ENCODE measurements around the gene KCNJ6.

The KCNJ6 gene

DNA sequence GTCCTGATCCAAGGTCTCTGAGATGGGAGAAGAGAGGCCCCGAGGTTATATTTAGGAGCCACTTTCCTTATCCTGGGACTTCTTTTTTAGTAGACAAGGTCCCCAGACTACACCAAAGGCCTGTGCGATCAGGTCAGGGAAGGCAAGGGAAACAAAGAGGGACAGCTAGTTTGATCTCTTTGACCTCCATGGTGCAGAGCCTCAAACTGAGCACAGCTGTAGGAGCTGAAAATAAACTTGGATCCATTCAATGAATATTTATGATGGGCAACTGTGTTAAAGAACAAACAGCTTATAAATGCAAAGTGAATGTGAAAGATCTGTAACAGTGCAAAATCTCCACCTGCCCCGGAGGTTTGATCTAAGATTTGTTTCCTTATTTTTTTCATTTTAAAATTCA lies 293.1 kb downstream of the KCNJ6 start:
- Histone ChIP-seq H2AFZ (ENCODE audit: low read depth, low read length, severe bottlenecking) (no peak overlapping the region), H3K9me2 (replicated peaks; ENCODE audit: insufficient read depth, low read length) (no peaks in the 10 kb centered on the region), H3K27ac (ENCODE audit: low read depth, low read length) (no peak overlapping the region), H3F3A (ENCODE audit: insufficient read depth) (no peaks in the 10 kb centered on the region), H3K9ac (ENCODE audit: low read length) (no peak overlapping the region), H3K36me3 (ENCODE audit: low read length) (no peaks in the 10 kb centered on the region), H3K79me2 (ENCODE audit: insufficient read depth, low read length) (no peaks in the 10 kb centered on the region), H3K4me2 (ENCODE audit: low read depth, low read length, poor library complexity, severe bottlenecking) (no peak overlapping the region), H3K9me3 (ENCODE audit: insufficient read depth, low read length) (no peaks in the 10 kb centered on the region), H3K27me3 (ENCODE audit: low read length) (no peaks in the 10 kb centered on the region), H4K20me1 (ENCODE audit: low read depth, low read length) (no peaks in the 10 kb centered on the region), H3K4me3 (ENCODE audit: insufficient read depth, low read length, poor library complexity, severe bottlenecking) (no peak overlapping the region)
- TF ChIP-seq EZH2phosphoT487 (conservative IDR thresholded peaks at IDR 0.05; ENCODE audit: low read length): no peak
- TF ChIP-seq, protein P1, sequence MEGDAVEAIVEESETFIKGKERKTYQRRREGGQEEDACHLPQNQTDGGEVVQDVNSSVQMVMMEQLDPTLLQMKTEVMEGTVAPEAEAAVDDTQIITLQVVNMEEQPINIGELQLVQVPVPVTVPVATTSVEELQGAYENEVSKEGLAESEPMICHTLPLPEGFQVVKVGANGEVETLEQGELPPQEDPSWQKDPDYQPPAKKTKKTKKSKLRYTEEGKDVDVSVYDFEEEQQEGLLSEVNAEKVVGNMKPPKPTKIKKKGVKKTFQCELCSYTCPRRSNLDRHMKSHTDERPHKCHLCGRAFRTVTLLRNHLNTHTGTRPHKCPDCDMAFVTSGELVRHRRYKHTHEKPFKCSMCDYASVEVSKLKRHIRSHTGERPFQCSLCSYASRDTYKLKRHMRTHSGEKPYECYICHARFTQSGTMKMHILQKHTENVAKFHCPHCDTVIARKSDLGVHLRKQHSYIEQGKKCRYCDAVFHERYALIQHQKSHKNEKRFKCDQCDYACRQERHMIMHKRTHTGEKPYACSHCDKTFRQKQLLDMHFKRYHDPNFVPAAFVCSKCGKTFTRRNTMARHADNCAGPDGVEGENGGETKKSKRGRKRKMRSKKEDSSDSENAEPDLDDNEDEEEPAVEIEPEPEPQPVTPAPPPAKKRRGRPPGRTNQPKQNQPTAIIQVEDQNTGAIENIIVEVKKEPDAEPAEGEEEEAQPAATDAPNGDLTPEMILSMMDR (IDR thresholded peaks at IDR 0.05; ENCODE audit: insufficient read depth, low read length, poor library complexity, severe bottlenecking): no peak

DNA sequence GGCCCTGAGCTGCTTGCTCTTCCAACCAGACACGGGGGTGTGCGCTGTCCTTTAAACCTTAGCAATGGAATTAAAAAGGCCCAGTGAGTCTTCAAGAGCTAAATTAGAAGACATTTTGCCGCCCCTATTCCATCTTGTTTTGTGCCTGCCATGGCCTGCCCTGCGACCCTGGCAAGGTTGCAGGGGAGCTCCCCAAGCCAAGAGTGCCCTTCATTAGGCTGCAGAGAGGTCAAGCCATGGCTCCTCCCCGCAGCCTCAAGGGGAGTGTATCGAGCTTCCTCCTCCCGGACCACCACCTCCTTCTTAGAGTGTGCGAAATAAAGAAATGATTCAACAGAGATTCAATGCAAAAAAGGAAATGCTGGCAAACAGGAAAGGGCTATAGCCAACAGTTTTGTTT lies 293.5 kb downstream of the KCNJ6 start:
- no peaks in the 10 kb centered on the region for H3F3A ChIP-seq (ENCODE audit: insufficient read depth)
- no peaks in the 10 kb centered on the region for H3K27me3 ChIP-seq (ENCODE audit: low read length)
- H3K9me3 ChIP-seq (ENCODE audit: insufficient read depth, low read length): no peaks in the 10 kb centered on the region
- no peaks in the 10 kb centered on the region for H4K20me1 ChIP-seq (ENCODE audit: low read depth, low read length)
- H3K27ac ChIP-seq (ENCODE audit: low read depth, low read length): no peak overlapping the region
- no peak for TF ChIP-seq EZH2phosphoT487 (conservative IDR thresholded peaks at IDR 0.05; ENCODE audit: low read length)
- TF ChIP-seq, protein P1 (IDR thresholded peaks at IDR 0.05; ENCODE audit: insufficient read depth, low read length, poor library complexity, severe bottlenecking): no peak
- no peak overlapping the region for H2AFZ ChIP-seq (ENCODE audit: low read depth, low read length, severe bottlenecking)
- H3K9ac ChIP-seq (ENCODE audit: low read length): no peak overlapping the region
- no peaks in the 10 kb centered on the region for H3K79me2 ChIP-seq (ENCODE audit: insufficient read depth, low read length)
- H3K4me2 ChIP-seq (ENCODE audit: low read depth, low read length, poor library complexity, severe bottlenecking): no peak overlapping the region
- no peak overlapping the region for H3K4me3 ChIP-seq (ENCODE audit: insufficient read depth, low read length, poor library complexity, severe bottlenecking)
- no peaks in the 10 kb centered on the region for H3K9me2 ChIP-seq (replicated peaks; ENCODE audit: insufficient read depth, low read length)
- no peaks in the 10 kb centered on the region for H3K36me3 ChIP-seq (ENCODE audit: low read length)

DNA sequence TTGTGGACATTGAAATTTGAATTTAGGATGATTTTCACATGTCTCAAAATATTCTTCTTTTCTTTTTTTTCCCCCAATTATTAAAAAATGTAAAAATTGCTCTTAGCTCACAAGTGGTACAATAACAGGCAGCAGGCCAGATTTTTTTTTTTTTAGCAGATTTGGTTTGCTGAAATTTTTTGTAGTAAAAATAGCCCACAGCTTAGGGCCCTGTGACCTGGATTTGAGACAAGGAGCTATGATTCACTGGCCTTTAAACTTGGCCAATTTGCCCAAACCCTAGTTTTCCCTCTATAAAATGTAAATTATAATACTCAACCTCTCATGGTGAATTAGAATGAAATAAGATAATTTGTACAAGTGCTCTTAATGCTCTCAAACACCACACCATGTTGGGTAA lies 295.9 kb downstream of the KCNJ6 start:
- no peak for TF ChIP-seq EZH2phosphoT487 (conservative IDR thresholded peaks at IDR 0.05; ENCODE audit: low read length)
- TF ChIP-seq, protein P1 (IDR thresholded peaks at IDR 0.05; ENCODE audit: insufficient read depth, low read length, poor library complexity, severe bottlenecking): no peak

More for the DNA sequence above, 295.9 kb downstream of the KCNJ6 start:
- Histone ChIP-seq H3K4me3 (ENCODE audit: insufficient read depth, low read length, poor library complexity, severe bottlenecking) (no peak overlapping the region), H4K20me1 (ENCODE audit: low read depth, low read length) (no peaks in the 10 kb centered on the region), H3K27ac (ENCODE audit: low read depth, low read length) (no peak overlapping the region), H3K9me3 (ENCODE audit: insufficient read depth, low read length) (no peaks in the 10 kb centered on the region), H3F3A (ENCODE audit: insufficient read depth) (no peaks in the 10 kb centered on the region), H3K36me3 (ENCODE audit: low read length) (no peaks in the 10 kb centered on the region), H3K4me2 (ENCODE audit: low read depth, low read length, poor library complexity, severe bottlenecking) (no peak overlapping the region), H2AFZ (ENCODE audit: low read depth, low read length, severe bottlenecking) (no peak overlapping the region), H3K79me2 (ENCODE audit: insufficient read depth, low read length) (no peaks in the 10 kb centered on the region), H3K9me2 (replicated peaks; ENCODE audit: insufficient read depth, low read length) (no peaks in the 10 kb centered on the region), H3K27me3 (ENCODE audit: low read length) (no peaks in the 10 kb centered on the region), H3K9ac (ENCODE audit: low read length) (no peak overlapping the region)

Data from SU-DHL-6 (cell line).